HCT116 (cell line): ENCODE data around the gene TOR1AIP2.

Experiments used
- CTCF ChIP-seq, 3 experiments: fragments of 200-600 bp in 1 of 3; sonication (generic) in 1 of 3; IDR thresholded peaks in 2 of 3; conservative IDR thresholded peaks in 1 of 3; 2 replicates each; pipeline ENCODE4 v1.5.1; 2012 to 2017; ENCODE audit warnings: low read depth in 2 of 3, low read length in 2 of 3, antibody characterized with exemption in 1 of 3, borderline replicate concordance in 1 of 3, control low read depth in 1 of 3, mild to moderate bottlenecking in 1 of 3, mixed read lengths in 1 of 3, mixed run types in 1 of 3, moderate library complexity in 1 of 3; ENCODE audit not compliant: insufficient read depth in 1 of 3
- EGR1 ChIP-seq: IDR thresholded peaks from 2 replicates; pipeline ENCODE4 v1.6.1; 2012; ENCODE audit warnings: low read depth
- POLR2A ChIP-seq: IDR thresholded peaks from 2 replicates; pipeline ENCODE4 v1.7.0; 2011; ENCODE audit warnings: borderline replicate concordance; ENCODE audit not compliant: insufficient read depth, insufficient read length; ENCODE audit errors: extremely low read depth
- POLR2AphosphoS5 ChIP-seq: IDR thresholded peaks from 2 replicates; pipeline ENCODE4 v1.6.1; 2011; ENCODE audit warnings: mild to moderate bottlenecking, low read depth, low read length, moderate library complexity
- RAD21 ChIP-seq: IDR thresholded peaks from 2 replicates; pipeline ENCODE4 v1.6.1; 2012; ENCODE audit warnings: low read depth, mild to moderate bottlenecking
- YY1 ChIP-seq: IDR thresholded peaks from 2 replicates; pipeline ENCODE4 v1.6.1; 2011; ENCODE audit warnings: low read length, low read depth, moderate library complexity, mild to moderate bottlenecking; ENCODE audit not compliant: insufficient replicate concordance; ENCODE audit errors: extremely low read depth
- ZFX ChIP-seq: fragments of 450-650 bp; IDR thresholded peaks from 2 replicates; pipeline ENCODE4 v1.6.1; 2017

- no peak for TF ChIP-seq EGR1
- no peak for TF ChIP-seq CTCF (IDR thresholded peaks at IDR 0.05 in 2 of 3, conservative IDR thresholded peaks at IDR 0.05 in 1 of 3; ENCODE audit: borderline replicate concordance in 1 of 3, insufficient read depth in 1 of 3, low read depth in 2 of 3, low read length in 2 of 3)
- TF ChIP-seq YY1: no peak
- TF ChIP-seq POLR2A: no peak
- TF ChIP-seq RAD21: no peak
- TF ChIP-seq ZFX: no peak
- TF ChIP-seq POLR2AphosphoS5: no peak
Observed at GRCh38 chr1:179876300-179876715, 1.3 kb downstream of the TOR1AIP2 start.
